BLaER1 treated with 17β-estradiol and CSF1 and Interleukin-3, amounts not matched to agents 10 nM and 100 nM (cell line): ENCODE results near the gene MAP3K4.

Source experiments
- H3K27ac ChIP-seq, 11 experiments: shearing (Covaris generic); formaldehyde crosslinking; 2 replicates each; pipeline ENCODE4 v1.8.1; 2022
- H3K27me3 ChIP-seq, 11 experiments: shearing (Covaris generic); formaldehyde crosslinking; 2 replicates each; pipeline ENCODE4 v1.8.1; 2022
- H3K36me3 ChIP-seq, 11 experiments: shearing (Covaris generic); formaldehyde crosslinking; 2 replicates each; pipeline ENCODE4 v1.8.1; 2022
- H3K4me1 ChIP-seq, 10 experiments: shearing (Covaris generic); formaldehyde crosslinking; 2 replicates each; pipeline ENCODE4 v1.8.1; 2022
- H3K4me2 ChIP-seq, 11 experiments: shearing (Covaris generic); formaldehyde crosslinking; 2 replicates each; pipeline ENCODE4 v1.8.1; 2022
- H3K4me3 ChIP-seq, 10 experiments: shearing (Covaris generic); formaldehyde crosslinking; 2 replicates each; pipeline ENCODE4 v1.8.1; 2022
- H3K9ac ChIP-seq, 11 experiments: shearing (Covaris generic); formaldehyde crosslinking; 2 replicates each; pipeline ENCODE4 v1.8.1; 2022
- H3K9me3 ChIP-seq, 11 experiments: shearing (Covaris generic); formaldehyde crosslinking; replicated peaks in 1 of 11; 2 replicates each; pipeline ENCODE4 v1.8.1; 2022
- H4K20me1 ChIP-seq, 11 experiments: shearing (Covaris generic); formaldehyde crosslinking; 2 replicates each; pipeline ENCODE4 v1.8.1; 2022
- Cebpa-rat ChIP-seq, 11 experiments: shearing (Covaris generic); IDR thresholded peaks; 2 replicates each; pipeline ENCODE4 v1.8.1; 2022

Gene MAP3K4

DNA sequence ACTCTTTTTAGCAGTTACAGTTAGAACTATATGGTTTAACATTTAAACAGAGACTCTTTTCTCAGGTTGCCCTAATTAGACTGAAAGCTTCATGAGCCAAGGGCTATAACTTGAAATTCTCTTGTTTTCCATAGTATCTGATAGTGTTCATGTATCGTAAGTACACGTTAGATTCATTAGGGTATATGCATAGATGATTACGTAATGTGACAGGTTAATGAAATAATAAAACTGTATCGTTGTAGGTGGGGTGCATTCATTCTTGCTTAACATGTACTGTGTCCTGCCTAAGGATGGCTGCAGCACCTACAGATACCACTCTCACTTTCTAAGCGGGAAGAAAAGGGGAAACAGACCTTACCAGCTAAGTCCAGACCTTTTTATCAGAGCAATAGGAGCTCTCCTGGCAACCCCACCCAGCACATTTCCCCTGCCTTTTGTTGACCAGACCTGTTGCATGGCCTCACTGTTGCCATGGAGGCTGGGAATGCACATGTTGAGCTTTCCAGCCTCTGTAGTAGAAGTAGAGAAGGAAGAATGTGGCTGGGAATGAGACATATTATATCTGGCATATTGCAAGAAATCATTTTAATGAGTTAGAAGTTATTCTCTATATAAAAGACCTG lies 83.0 kb downstream of the MAP3K4 start:
- no peak overlapping the region for H3K4me3 ChIP-seq
- no peak overlapping the region for H3K4me2 ChIP-seq
- no peak overlapping the region for H3K27ac ChIP-seq
- peak in 2 of 11 experiments; percentile 36 to 56; a peak in 3 of 22 replicates for TF ChIP-seq Cebpa-rat (IDR thresholded peaks at IDR 0.05)
- no peaks in the 10 kb centered on the region for H3K27me3 ChIP-seq
- peaks cover 0 to 9% (median under 1%) of the 10 kb centered on the region in 10 experiments; a peak in 7 of 20 replicates for H3K4me1 ChIP-seq
- H4K20me1 ChIP-seq: peaks cover 0 to 4% (median 0%) of the 10 kb centered on the region in 11 experiments; a peak in 5 of 22 replicates
- no peak overlapping the region for H3K9ac ChIP-seq
- H3K9me3 ChIP-seq: no peaks in the 10 kb centered on the region
- peaks cover 67 to 95% (median 80%) of the 10 kb centered on the region in 11 experiments for H3K36me3 ChIP-seq

DNA sequence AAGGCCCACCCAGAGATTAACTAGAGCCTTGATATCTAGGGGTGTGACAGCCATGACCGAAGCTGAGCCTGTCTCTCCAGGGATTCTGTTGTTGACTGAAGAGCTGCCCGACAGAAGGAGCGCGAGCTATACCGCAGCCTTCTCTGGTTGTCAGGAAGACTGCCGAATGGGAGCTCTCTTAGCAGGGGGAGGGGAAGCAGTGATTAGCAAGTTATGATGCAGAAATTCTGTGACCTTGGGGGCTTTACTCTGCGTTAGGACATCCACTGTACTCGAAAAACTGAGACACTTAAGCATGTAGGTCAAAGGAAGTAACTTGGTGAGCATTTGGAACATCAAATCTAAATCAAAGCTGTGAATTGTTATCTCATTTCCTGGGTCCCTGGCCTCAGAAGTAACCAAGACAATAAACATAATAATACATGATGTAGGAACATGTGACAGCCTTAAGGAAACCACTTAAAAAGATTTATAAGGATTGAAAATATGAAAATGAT lies 84.7 kb downstream of the MAP3K4 start:
- H3K36me3 ChIP-seq: peaks cover 74 to 100% (median 88%) of the 10 kb centered on the region in 11 experiments

DNA sequence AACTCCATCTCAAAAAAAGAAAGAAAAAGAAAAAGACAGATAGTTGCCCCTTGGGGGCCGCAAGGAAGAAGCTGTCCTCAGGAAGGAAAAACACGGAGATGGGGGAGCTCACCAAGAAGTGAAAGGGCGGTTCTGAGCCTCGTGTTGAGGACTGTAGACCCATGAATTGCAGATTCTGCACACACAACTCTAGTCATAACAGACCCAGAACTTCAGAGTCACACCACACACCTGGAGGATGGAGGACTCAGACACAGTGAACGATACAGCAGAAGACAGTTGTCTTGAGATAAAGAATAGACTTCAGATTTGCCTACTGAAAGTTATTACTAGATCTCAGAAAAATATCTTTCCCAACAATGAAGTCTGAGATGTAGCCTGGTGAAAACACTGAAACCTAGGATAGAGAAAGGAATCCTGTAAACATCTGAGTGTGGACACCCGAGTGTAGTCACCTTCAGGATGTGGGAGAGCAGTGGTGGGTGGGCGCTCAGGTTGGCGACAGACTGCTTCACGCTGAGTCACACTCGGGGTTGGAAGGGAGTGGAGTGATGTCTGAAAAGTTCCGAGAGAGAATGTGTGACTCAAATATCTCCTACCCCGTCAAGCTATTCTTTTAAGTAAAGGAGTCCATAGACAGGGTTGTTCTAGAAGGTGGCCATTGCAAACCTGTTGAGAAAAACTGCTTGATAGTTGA lies 88.1 kb downstream of the MAP3K4 start:
- no peaks in the 10 kb centered on the region for H3K27me3 ChIP-seq
- peaks cover 85 to 100% (median 96%) of the 10 kb centered on the region in 11 experiments for H3K36me3 ChIP-seq
- H3K27ac ChIP-seq: no peak overlapping the region
- H3K4me2 ChIP-seq: no peak overlapping the region
- no peak overlapping the region for H3K9ac ChIP-seq
- H3K4me3 ChIP-seq: no peak overlapping the region
- peaks cover 0 to 25% (median 14%) of the 10 kb centered on the region in 10 experiments; a peak in 15 of 20 replicates for H3K4me1 ChIP-seq
- H4K20me1 ChIP-seq: peaks cover 0 to 21% (median 0%) of the 10 kb centered on the region in 11 experiments; a peak in 9 of 22 replicates
- no peak for TF ChIP-seq Cebpa-rat (IDR thresholded peaks at IDR 0.05)
- no peaks in the 10 kb centered on the region for H3K9me3 ChIP-seq

More for the DNA sequence above, 84.7 kb downstream of the MAP3K4 start:
- Histone ChIP-seq H3K4me2 (no peak overlapping the region), H3K4me1 (peaks cover 0 to 11% (median 0%) of the 10 kb centered on the region in 10 experiments; a peak in 3 of 20 replicates), H3K27ac (no peak overlapping the region), H3K9ac (no peak overlapping the region), H3K4me3 (no peak overlapping the region), H3K9me3 (no peaks in the 10 kb centered on the region), H3K27me3 (no peaks in the 10 kb centered on the region), H4K20me1 (peaks cover 0 to 13% (median 0%) of the 10 kb centered on the region in 11 experiments; a peak in 5 of 22 replicates)
- TF ChIP-seq Cebpa-rat (IDR thresholded peaks at IDR 0.05): no peak

- H3K36me3 ChIP-seq: peaks cover 85 to 100% (median 96%) of the 10 kb centered on the region in 11 experiments
- no peak for TF ChIP-seq Cebpa-rat (IDR thresholded peaks at IDR 0.05)
- H3K4me1 ChIP-seq: peaks cover 0 to 25% (median 14%) of the 10 kb centered on the region in 10 experiments; a peak in 15 of 20 replicates
- H3K9ac ChIP-seq: no peak overlapping the region
- H3K4me2 ChIP-seq: no peak overlapping the region
- H4K20me1 ChIP-seq: peaks cover 0 to 21% (median 0%) of the 10 kb centered on the region in 11 experiments; a peak in 9 of 22 replicates
- H3K27me3 ChIP-seq: no peaks in the 10 kb centered on the region
- no peak overlapping the region for H3K27ac ChIP-seq
- H3K9me3 ChIP-seq: no peaks in the 10 kb centered on the region
- no peak overlapping the region for H3K4me3 ChIP-seq
Measured at GRCh38 chr6:161080263-161080970, 88.8 kb downstream of the MAP3K4 start.

DNA sequence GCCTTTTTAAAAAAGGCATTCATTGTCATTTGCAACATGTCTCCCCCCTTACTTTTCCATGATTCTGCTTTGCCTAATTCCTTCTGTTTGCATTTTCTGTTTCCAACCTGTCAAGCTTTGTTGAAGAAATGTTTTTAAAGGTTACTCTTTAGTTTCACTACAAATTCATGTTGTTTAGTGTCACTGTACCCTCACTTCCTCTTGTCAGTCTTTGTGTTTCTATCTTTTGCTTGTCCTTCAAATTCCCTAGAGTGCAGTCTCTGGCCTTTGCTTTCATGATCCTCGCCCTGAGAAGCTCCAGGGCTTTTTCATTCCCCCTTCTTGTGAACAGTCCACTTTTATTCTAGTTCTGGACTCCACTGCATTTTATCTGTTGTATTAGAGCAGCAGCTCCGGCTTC lies 90.6 kb downstream of the MAP3K4 start:
- Histone ChIP-seq H3K27me3 (no peaks in the 10 kb centered on the region), H3K4me1 (peaks cover 0 to 25% (median 14%) of the 10 kb centered on the region in 10 experiments; a peak in 15 of 20 replicates), H3K4me3 (no peak overlapping the region), H3K9ac (peak overlapping the region in 5 of 11 experiments; percentile 8 to 33 (median 12); a peak in 3 of 22 replicates), H3K4me2 (peak overlapping the region in 8 of 11 experiments; percentile 5 to 59 (median 40); a peak in 14 of 22 replicates), H3K9me3 (no peaks in the 10 kb centered on the region), H4K20me1 (peaks cover 0 to 21% (median 0%) of the 10 kb centered on the region in 11 experiments; a peak in 10 of 22 replicates), H3K27ac (peak overlapping the region in 3 of 11 experiments; percentile 6 to 36 (median 8); a peak in 2 of 22 replicates), H3K36me3 (peaks cover 88 to 100% (median 96%) of the 10 kb centered on the region in 11 experiments)
- TF ChIP-seq Cebpa-rat (IDR thresholded peaks at IDR 0.05): no peak

DNA sequence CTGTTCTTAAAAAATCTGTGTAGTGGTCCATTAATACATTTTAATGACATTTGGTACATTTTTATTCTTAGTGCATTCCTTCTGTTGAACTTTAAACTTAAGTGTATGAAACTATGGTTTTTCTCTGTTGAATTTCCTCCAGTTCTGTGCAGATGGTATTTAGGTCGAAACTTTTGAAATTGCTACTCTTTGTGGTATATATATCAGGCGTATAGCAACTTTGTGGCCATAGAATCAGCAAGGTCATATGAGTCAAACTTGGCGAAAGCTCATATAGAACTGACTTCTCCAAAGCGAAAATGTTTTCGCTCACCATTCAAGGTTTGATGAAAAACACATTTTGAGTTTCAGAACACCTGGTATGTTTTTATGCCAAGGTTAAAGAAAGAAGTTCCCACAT lies 93.7 kb downstream of the MAP3K4 start:
- no peak for TF ChIP-seq Cebpa-rat (IDR thresholded peaks at IDR 0.05)
- Histone ChIP-seq H3K9ac (no peak overlapping the region), H3K27me3 (no peaks in the 10 kb centered on the region), H4K20me1 (peaks cover 0 to 27% (median 0%) of the 10 kb centered on the region in 11 experiments; a peak in 9 of 22 replicates), H3K4me2 (no peak overlapping the region), H3K4me1 (peaks cover 0 to 19% (median 14%) of the 10 kb centered on the region in 10 experiments; a peak in 15 of 20 replicates), H3K4me3 (no peak overlapping the region), H3K27ac (no peak overlapping the region), H3K36me3 (peaks cover 97 to 100% (median 99%) of the 10 kb centered on the region in 11 experiments), H3K9me3 (no peaks in the 10 kb centered on the region)

- H3K9ac ChIP-seq: no peak overlapping the region
Measured at GRCh38 chr6:161088676-161089328, 97.2 kb downstream of the MAP3K4 start.

GRCh38 chr6:161091151-161091550 lies 99.6 kb downstream of the MAP3K4 start:
- TF ChIP-seq Cebpa-rat (IDR thresholded peaks at IDR 0.05): no peak
- Histone ChIP-seq H3K27ac (no peak overlapping the region), H3K4me2 (no peak overlapping the region), H3K36me3 (peaks cover 70 to 100% (median 89%) of the 10 kb centered on the region in 11 experiments), H3K9ac (no peak overlapping the region), H4K20me1 (peaks cover 0 to 10% (median 0%) of the 10 kb centered on the region in 11 experiments; a peak in 2 of 22 replicates), H3K4me3 (no peak overlapping the region), H3K27me3 (no peaks in the 10 kb centered on the region), H3K4me1 (no peaks in the 10 kb centered on the region), H3K9me3 (no peaks in the 10 kb centered on the region)

More at GRCh38 chr6:161088676-161089328, 97.2 kb downstream of the MAP3K4 start:
- Histone ChIP-seq H3K9me3 (no peaks in the 10 kb centered on the region), H3K27ac (no peak overlapping the region), H3K4me3 (no peak overlapping the region), H3K36me3 (peaks cover 81 to 100% (median 97%) of the 10 kb centered on the region in 11 experiments), H3K4me2 (no peak overlapping the region), H3K27me3 (no peaks in the 10 kb centered on the region), H4K20me1 (peaks cover 0 to 10% (median 0%) of the 10 kb centered on the region in 11 experiments; a peak in 2 of 22 replicates), H3K4me1 (peaks cover 0 to 7% (median 0%) of the 10 kb centered on the region in 10 experiments; a peak in 1 of 20 replicates)
- TF ChIP-seq Cebpa-rat (IDR thresholded peaks at IDR 0.05): no peak
